DND-41 (cell line): Measurements from ENCODE around the gene ESYT2.

Experiments used
- EZH2 ChIP-seq: IDR thresholded peaks from 3 replicates; pipeline ENCODE4 v1.6.1; 2012; ENCODE audit warnings: borderline replicate concordance, low read depth, mild to moderate bottlenecking, moderate library complexity, low read length, inconsistent platforms; ENCODE audit not compliant: severe bottlenecking
- TF ChIP-seq, protein P1 (sequence below): IDR thresholded peaks from 2 replicates; pipeline ENCODE4 v1.5.1; 2012; ENCODE audit warnings: borderline replicate concordance, low read length, moderate library complexity, mild to moderate bottlenecking; ENCODE audit not compliant: poor library complexity, severe bottlenecking; ENCODE audit errors: extremely low read depth

DNA sequence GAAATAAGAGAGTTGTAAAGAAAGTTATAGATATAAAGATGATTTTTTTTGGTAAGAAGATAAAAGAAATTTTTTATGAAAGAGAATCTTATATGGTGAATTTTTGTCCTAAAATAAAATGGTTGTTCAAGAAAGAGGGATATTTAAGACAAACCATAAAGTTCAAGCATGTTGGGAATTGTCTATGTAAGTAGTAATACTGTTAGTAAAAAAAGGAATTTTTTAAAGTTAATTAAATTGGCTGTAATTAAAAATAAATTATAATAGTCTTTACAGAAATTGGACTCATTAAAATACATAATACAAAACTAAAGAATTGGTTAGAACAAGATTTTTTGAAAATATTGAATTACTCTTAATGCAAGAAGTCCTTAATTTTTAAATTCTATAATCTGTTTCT is 17.0 kb upstream of the ESYT2 start:
- TF ChIP-seq, protein P1, sequence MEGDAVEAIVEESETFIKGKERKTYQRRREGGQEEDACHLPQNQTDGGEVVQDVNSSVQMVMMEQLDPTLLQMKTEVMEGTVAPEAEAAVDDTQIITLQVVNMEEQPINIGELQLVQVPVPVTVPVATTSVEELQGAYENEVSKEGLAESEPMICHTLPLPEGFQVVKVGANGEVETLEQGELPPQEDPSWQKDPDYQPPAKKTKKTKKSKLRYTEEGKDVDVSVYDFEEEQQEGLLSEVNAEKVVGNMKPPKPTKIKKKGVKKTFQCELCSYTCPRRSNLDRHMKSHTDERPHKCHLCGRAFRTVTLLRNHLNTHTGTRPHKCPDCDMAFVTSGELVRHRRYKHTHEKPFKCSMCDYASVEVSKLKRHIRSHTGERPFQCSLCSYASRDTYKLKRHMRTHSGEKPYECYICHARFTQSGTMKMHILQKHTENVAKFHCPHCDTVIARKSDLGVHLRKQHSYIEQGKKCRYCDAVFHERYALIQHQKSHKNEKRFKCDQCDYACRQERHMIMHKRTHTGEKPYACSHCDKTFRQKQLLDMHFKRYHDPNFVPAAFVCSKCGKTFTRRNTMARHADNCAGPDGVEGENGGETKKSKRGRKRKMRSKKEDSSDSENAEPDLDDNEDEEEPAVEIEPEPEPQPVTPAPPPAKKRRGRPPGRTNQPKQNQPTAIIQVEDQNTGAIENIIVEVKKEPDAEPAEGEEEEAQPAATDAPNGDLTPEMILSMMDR: no peak
- no peak for TF ChIP-seq EZH2
